ENCODE measurements around the gene PTPRC.

The PTPRC gene

DNA sequence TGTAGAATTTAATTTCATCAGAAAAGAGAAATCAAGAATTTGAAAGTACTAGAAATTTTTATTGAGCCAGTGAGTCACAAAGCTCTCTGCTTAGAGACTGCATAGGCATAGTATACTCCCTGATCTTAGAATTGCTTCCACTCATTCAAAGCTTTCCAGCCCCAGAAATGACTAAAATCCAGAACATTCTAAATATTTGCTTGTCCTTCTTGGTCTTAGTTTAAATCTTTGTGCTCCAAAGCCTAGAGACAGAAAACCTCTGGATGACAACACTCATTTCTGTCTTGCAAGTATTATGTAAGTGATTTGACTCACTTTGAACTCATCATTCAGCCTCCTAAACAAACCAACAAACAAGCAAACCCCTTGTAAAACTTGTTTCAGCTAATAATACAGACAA lies 74.2 kb downstream of the PTPRC start:
- H3K9ac ChIP-seq (ENCODE audit: low read length): no peak overlapping the region
- H3K9me3 ChIP-seq (ENCODE audit: control insufficient read depth, low read length): no peaks in the 10 kb centered on the region
- no peaks in the 10 kb centered on the region for H3K27me3 ChIP-seq (replicated peaks; ENCODE audit: control insufficient read depth, insufficient read depth, low read length)
- no peak overlapping the region for H3K4me3 ChIP-seq (ENCODE audit: low read length)
- no peaks in the 10 kb centered on the region for H3K36me3 ChIP-seq (ENCODE audit: control insufficient read depth, insufficient read depth, low read length, severe bottlenecking)
- H3K4me1 ChIP-seq (ENCODE audit: control insufficient read depth, insufficient read depth, low read length): peaks cover 4% of the 10 kb centered on the region
- peak; percentile 48 for DNase-seq (ENCODE audit: low read depth)

DNA sequence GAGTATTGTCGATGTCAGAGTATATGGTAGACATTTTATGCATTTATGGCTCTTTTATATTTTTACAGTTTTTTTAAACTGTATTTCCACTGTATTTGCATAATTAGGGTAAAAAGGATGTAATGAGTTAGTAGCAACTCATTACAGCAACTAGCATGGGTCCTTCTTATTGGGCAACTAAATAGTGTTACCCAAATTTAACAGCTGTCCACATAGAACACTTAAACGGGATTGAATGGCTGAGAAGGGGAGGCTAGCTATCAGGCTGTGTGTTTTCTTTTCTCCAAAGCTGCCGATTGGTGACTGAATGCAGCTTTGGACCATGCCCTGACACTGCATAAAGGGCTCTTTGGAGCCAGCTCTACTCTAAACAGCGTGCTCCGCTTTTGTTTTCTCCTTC lies 75.4 kb downstream of the PTPRC start:
- H3K27me3 ChIP-seq (replicated peaks; ENCODE audit: control insufficient read depth, insufficient read depth, low read length): no peaks in the 10 kb centered on the region
- no peaks in the 10 kb centered on the region for H3K36me3 ChIP-seq (ENCODE audit: control insufficient read depth, insufficient read depth, low read length, severe bottlenecking)
- DNase-seq (ENCODE audit: low read depth): no peak
- H3K4me1 ChIP-seq (ENCODE audit: control insufficient read depth, insufficient read depth, low read length): peaks cover 4% of the 10 kb centered on the region
- no peak overlapping the region for H3K4me3 ChIP-seq (ENCODE audit: low read length)
- no peaks in the 10 kb centered on the region for H3K9me3 ChIP-seq (ENCODE audit: control insufficient read depth, low read length)
- H3K9ac ChIP-seq (ENCODE audit: low read length): no peak overlapping the region

DNA sequence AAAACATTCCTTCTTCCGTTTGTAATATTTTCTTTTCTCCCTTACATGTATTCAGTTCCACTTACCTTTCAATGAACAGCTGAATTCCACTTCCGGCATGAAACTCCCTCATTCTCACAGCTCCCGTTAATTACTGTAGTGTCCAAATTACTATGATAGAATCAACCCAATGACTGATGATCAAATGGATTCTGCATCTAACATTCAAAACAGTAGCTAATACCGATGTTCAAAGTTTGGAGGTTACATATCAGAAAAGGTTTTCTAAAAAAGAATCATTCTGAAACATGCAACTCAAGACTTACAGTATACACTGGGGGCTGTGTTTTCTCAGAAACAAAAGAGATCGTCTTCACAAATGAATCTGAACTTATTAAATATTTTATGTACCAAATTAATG lies 77.2 kb downstream of the PTPRC start:
- peaks cover 4% of the 10 kb centered on the region for H3K4me1 ChIP-seq (ENCODE audit: control insufficient read depth, insufficient read depth, low read length)
- H3K9me3 ChIP-seq (ENCODE audit: control insufficient read depth, low read length): no peaks in the 10 kb centered on the region
- H3K9ac ChIP-seq (ENCODE audit: low read length): no peak overlapping the region
- H3K27me3 ChIP-seq (replicated peaks; ENCODE audit: control insufficient read depth, insufficient read depth, low read length): no peaks in the 10 kb centered on the region
- H3K36me3 ChIP-seq (ENCODE audit: control insufficient read depth, insufficient read depth, low read length, severe bottlenecking): no peaks in the 10 kb centered on the region
- DNase-seq (ENCODE audit: low read depth): no peak
- no peak overlapping the region for H3K4me3 ChIP-seq (ENCODE audit: low read length)

DNA sequence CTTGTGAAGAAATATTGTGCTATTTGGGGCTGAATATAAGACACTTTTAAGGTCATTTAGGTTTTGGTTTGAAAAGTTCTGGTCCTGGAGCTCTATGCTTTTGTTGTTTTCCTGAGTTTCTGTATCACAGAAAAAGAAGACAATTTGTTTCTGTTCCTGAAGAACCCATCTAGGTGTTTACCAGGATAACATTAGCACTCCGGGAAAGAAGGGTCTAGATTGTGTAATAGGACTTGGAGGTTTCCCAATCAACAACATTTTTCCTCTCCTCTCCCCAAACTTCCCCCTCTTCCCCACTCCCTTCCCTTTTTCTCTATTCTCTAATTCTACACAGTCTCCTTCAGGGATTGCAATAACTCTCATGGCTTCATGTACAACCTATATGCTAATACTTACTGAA lies 78.7 kb downstream of the PTPRC start:
- DNase-seq (ENCODE audit: low read depth): no peak
- peaks cover 4% of the 10 kb centered on the region for H3K4me1 ChIP-seq (ENCODE audit: control insufficient read depth, insufficient read depth, low read length)
- H3K9ac ChIP-seq (ENCODE audit: low read length): no peak overlapping the region
- H3K27me3 ChIP-seq (replicated peaks; ENCODE audit: control insufficient read depth, insufficient read depth, low read length): no peaks in the 10 kb centered on the region
- H3K36me3 ChIP-seq (ENCODE audit: control insufficient read depth, insufficient read depth, low read length, severe bottlenecking): no peaks in the 10 kb centered on the region
- H3K4me3 ChIP-seq (ENCODE audit: low read length): no peak overlapping the region
- H3K9me3 ChIP-seq (ENCODE audit: control insufficient read depth, low read length): no peaks in the 10 kb centered on the region

DNA sequence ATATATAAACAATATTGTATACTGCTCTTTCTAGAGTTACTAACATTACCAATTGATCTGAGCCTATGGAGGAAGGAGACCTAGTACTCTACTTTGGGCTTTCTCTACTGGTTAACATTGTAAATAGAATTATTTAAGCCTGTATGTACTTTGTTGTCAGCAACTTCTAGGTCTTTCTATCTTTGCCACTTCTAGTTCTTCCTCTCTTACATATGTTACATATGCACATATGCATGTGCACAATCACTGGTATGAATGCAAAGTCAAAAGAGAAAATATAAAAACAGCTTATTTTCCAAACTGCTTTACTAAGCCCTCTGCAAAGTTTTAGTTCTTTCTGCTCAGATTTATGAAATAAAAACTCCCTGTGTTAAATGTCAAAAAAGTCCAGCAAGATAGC lies 84.3 kb downstream of the PTPRC start:
- no peak overlapping the region for H3K4me3 ChIP-seq (ENCODE audit: low read length)
- no peak overlapping the region for H3K9ac ChIP-seq (ENCODE audit: low read length)
- H3K4me1 ChIP-seq (ENCODE audit: control insufficient read depth, insufficient read depth, low read length): no peaks in the 10 kb centered on the region
- H3K36me3 ChIP-seq (ENCODE audit: control insufficient read depth, insufficient read depth, low read length, severe bottlenecking): no peaks in the 10 kb centered on the region
- H3K9me3 ChIP-seq (ENCODE audit: control insufficient read depth, low read length): no peaks in the 10 kb centered on the region
- no peak for DNase-seq (ENCODE audit: low read depth)
- no peaks in the 10 kb centered on the region for H3K27me3 ChIP-seq (replicated peaks; ENCODE audit: control insufficient read depth, insufficient read depth, low read length)

DNA sequence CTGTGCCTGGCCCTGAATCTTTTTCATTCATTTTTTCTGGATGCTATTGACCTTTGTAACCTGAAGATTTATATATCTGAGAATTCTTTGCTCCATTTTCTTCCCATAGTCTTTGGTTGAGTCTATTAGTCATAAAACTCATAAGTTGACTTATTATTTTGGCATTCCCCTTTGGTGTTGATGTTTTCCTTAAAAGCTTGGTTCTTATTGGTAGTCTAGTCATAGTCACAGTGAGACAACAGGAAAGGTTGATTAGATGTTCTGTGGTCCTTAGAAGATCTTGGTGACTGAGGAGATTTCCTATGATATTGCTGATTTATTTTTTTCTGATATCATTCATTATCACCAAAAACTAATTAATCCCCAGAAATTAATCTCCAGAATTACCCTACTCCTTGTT lies 86.2 kb downstream of the PTPRC start:
- Histone ChIP-seq H3K9ac (ENCODE audit: low read length) (no peak overlapping the region), H3K27me3 (replicated peaks; ENCODE audit: control insufficient read depth, insufficient read depth, low read length) (no peaks in the 10 kb centered on the region), H3K4me3 (ENCODE audit: low read length) (no peak overlapping the region), H3K4me1 (ENCODE audit: control insufficient read depth, insufficient read depth, low read length) (no peaks in the 10 kb centered on the region), H3K36me3 (ENCODE audit: control insufficient read depth, insufficient read depth, low read length, severe bottlenecking) (no peaks in the 10 kb centered on the region), H3K9me3 (ENCODE audit: control insufficient read depth, low read length) (no peaks in the 10 kb centered on the region)
- no peak for DNase-seq (ENCODE audit: low read depth)

DNA sequence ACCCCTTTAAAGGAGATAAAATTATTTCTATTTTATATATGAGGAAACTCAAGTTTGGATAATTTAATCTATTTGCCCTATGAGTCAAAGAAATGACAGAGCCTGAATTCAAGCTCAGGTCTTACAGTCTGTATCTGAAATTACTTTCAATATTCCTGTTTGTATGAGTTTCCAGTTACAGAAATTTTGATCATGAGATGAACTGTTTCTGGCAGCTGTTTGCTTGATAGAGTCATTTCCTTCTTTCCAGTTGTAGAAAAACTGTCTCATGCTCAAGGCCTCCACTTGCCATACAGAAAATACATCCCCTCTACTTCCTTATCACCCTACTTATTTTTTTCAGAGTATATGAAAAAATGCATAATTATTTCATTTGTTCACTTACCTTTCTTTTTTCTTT lies 87.6 kb downstream of the PTPRC start:
- Histone ChIP-seq H3K9me3 (ENCODE audit: control insufficient read depth, low read length) (no peaks in the 10 kb centered on the region), H3K4me1 (ENCODE audit: control insufficient read depth, insufficient read depth, low read length) (no peaks in the 10 kb centered on the region), H3K27me3 (replicated peaks; ENCODE audit: control insufficient read depth, insufficient read depth, low read length) (no peaks in the 10 kb centered on the region), H3K9ac (ENCODE audit: low read length) (no peak overlapping the region), H3K4me3 (ENCODE audit: low read length) (no peak overlapping the region), H3K36me3 (ENCODE audit: control insufficient read depth, insufficient read depth, low read length, severe bottlenecking) (no peaks in the 10 kb centered on the region)
- peak; percentile 39 for DNase-seq (ENCODE audit: low read depth)

DNA sequence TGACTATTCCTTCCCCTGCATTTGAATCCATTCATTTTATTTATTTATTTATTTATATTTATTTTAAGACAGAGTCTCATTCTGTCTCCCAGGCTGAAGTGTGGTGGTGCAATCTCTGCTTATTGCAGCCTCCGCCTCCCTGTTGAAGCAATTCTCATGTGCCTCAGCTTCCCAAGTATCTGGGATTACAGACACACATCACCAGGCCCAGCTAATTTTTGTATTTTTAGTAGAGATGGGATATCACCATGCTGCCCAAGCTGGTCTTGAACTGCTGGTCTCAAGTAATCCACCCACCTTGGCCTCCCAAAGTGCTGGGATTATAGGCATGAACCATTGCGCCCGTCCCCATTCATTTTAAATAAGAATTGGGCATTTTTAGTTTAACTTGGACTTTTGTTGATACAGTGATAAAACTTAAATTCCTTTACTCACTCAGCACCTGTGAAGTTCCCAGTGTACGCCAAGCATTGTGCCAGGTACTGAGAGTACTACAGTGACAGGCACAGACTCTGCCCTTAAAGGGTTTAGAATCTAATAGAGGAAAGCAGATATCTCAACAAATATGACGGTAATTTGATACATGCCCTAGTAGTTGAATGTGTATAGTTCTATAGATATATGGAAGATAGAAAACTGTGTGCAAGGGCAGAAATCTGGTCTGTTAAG lies 90.5 kb downstream of the PTPRC start:
- Histone ChIP-seq H3K4me1 (ENCODE audit: control insufficient read depth, insufficient read depth, low read length) (no peaks in the 10 kb centered on the region), H3K9ac (ENCODE audit: low read length) (no peak overlapping the region), H3K27me3 (replicated peaks; ENCODE audit: control insufficient read depth, insufficient read depth, low read length) (no peaks in the 10 kb centered on the region), H3K36me3 (ENCODE audit: control insufficient read depth, insufficient read depth, low read length, severe bottlenecking) (no peaks in the 10 kb centered on the region), H3K9me3 (ENCODE audit: control insufficient read depth, low read length) (no peaks in the 10 kb centered on the region), H3K4me3 (ENCODE audit: low read length) (no peak overlapping the region)
- DNase-seq (ENCODE audit: low read depth): no peak

DNA sequence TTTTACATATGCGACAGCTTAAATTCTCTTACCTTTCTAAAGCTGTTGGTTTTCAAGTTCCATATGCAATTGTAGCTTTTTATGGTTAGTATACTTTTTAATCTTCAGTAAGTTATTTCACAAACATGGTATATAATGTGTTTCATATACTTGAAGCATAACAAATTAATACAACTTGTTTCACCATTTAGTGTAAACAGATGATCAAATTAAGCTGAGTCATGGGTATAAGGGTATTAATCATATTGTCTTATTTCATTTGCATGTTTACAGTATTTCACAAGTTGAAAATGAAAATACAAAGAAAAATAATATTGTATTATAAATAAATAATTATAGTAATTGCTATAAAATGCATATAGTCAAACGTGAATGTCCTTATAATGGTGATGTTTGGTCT lies 92.1 kb downstream of the PTPRC start:
- Histone ChIP-seq H3K4me1 (ENCODE audit: control insufficient read depth, insufficient read depth, low read length) (no peaks in the 10 kb centered on the region), H3K27me3 (replicated peaks; ENCODE audit: control insufficient read depth, insufficient read depth, low read length) (no peaks in the 10 kb centered on the region), H3K9me3 (ENCODE audit: control insufficient read depth, low read length) (no peaks in the 10 kb centered on the region), H3K36me3 (ENCODE audit: control insufficient read depth, insufficient read depth, low read length, severe bottlenecking) (no peaks in the 10 kb centered on the region), H3K4me3 (ENCODE audit: low read length) (no peak overlapping the region), H3K9ac (ENCODE audit: low read length) (no peak overlapping the region)
- no peak for DNase-seq (ENCODE audit: low read depth)

DNA sequence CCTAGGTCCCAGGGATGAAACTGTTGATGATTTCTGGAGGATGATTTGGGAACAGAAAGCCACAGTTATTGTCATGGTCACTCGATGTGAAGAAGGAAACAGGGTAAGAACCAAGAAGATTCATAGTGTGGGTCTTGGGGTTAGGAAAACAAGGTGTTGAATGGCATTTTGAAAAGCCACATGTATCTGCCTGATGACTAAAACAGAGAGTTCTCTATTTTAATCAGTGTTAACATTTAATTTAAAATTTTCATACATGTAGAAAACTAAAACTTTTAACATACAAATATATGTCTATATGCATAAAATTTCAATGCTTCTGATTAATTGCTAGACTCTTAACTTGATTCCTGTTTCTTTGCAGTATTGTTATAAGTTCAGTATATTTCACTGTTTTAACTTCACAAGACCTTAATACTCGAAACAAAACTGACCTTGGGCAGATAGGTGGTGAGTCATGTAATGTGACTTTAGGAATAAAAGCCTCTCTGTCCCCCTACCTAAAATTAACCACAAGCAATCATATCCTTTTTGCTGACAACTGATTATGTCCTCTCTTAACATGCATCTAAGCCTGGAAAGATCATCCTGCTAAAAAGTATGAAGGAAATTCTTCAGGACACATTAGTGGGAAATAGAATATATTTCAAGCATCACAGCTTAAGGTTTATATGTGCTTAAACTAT lies 95.6 kb downstream of the PTPRC start:
- Histone ChIP-seq H3K4me3 (ENCODE audit: low read length) (no peak overlapping the region), H3K9ac (ENCODE audit: low read length) (no peak overlapping the region), H3K27me3 (replicated peaks; ENCODE audit: control insufficient read depth, insufficient read depth, low read length) (no peaks in the 10 kb centered on the region), H3K9me3 (ENCODE audit: control insufficient read depth, low read length) (no peaks in the 10 kb centered on the region), H3K4me1 (ENCODE audit: control insufficient read depth, insufficient read depth, low read length) (no peaks in the 10 kb centered on the region), H3K36me3 (ENCODE audit: control insufficient read depth, insufficient read depth, low read length, severe bottlenecking) (no peaks in the 10 kb centered on the region)
- no peak for DNase-seq (ENCODE audit: low read depth)

DNA sequence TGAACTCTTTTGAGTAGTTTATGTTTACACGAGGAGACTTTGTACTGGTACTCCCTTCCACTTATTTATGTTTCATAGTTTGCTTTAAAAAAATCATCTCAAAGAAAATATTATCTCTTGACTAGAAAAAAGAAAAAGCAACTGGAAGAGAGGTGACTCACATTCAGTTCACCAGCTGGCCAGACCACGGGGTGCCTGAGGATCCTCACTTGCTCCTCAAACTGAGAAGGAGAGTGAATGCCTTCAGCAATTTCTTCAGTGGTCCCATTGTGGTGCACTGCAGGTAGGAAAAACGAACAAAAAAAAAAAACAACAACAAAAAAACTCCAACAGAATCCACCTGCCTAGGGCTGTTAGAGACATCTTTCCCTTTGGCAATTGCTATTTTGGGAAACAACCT lies 102.9 kb downstream of the PTPRC start:
- H3K9me3 ChIP-seq (ENCODE audit: control insufficient read depth, low read length): no peaks in the 10 kb centered on the region
- no peak overlapping the region for H3K4me3 ChIP-seq (ENCODE audit: low read length)
- H3K4me1 ChIP-seq (ENCODE audit: control insufficient read depth, insufficient read depth, low read length): no peaks in the 10 kb centered on the region
- H3K9ac ChIP-seq (ENCODE audit: low read length): no peak overlapping the region
- no peaks in the 10 kb centered on the region for H3K27me3 ChIP-seq (replicated peaks; ENCODE audit: control insufficient read depth, insufficient read depth, low read length)
- H3K36me3 ChIP-seq (ENCODE audit: control insufficient read depth, insufficient read depth, low read length, severe bottlenecking): no peaks in the 10 kb centered on the region
- peak; percentile 24 for DNase-seq (ENCODE audit: low read depth)

DNA sequence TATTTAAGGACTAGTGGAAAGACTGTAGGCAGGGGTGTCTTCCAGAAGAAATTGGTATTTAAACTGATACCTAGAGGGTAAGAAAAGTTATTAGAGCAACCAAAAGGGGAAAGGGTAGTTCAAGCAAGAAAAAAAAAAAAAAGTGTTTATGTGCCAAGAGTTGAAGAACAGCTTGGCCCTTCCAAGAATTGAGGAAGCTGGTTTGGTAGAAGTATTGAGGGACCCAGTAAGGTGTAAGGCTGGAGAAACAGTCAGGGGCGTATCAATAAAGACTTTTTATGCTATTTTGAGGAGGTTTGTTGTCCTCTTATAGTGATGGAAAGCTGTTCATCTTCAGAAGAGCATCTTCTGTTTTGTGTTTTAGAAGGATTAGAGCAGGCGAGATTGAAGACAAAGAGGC lies 108.3 kb downstream of the PTPRC start:
- Histone ChIP-seq H3K4me3 (ENCODE audit: low read length) (no peak overlapping the region), H3K9ac (ENCODE audit: low read length) (no peak overlapping the region), H3K36me3 (ENCODE audit: control insufficient read depth, insufficient read depth, low read length, severe bottlenecking) (no peaks in the 10 kb centered on the region), H3K27me3 (replicated peaks; ENCODE audit: control insufficient read depth, insufficient read depth, low read length) (no peaks in the 10 kb centered on the region), H3K4me1 (ENCODE audit: control insufficient read depth, insufficient read depth, low read length) (no peaks in the 10 kb centered on the region), H3K9me3 (ENCODE audit: control insufficient read depth, low read length) (no peaks in the 10 kb centered on the region)
- DNase-seq (ENCODE audit: low read depth): no peak

Measured in adipocyte (in vitro differentiated cells).